Testis (tissue), 3 donors: ENCODE results near the gene SMIM29. TPM values are rescaled to one million over a fixed set of nuclear protein-coding genes. Genes with fewer than 3 reads are reported as not detected.

ENCODE experiments used
- DNase-seq: peaks from one replicate; pipeline ENCODE4 v3.0.0-alpha.2; 2019
- H3K27ac ChIP-seq, 2 donors: fragments of 200-600 bp; sonication (generic); one replicate each; pipeline ENCODE4 v1.5.1; 2019
- H3K27me3 ChIP-seq: fragments of 200-600 bp; sonication (generic); one replicate; pipeline ENCODE4 v1.5.1; 2019
- H3K36me3 ChIP-seq: fragments of 200-600 bp; sonication (generic); one replicate; pipeline ENCODE4 v1.5.1; 2017; ENCODE audit warnings: low read depth; ENCODE audit errors: missing control alignments
- H3K4me1 ChIP-seq: fragments of 200-600 bp; sonication (generic); one replicate; pipeline ENCODE4 v1.5.1; 2019
- H3K4me3 ChIP-seq, 2 donors: fragments of 200-600 bp; sonication (generic); one replicate each; pipeline ENCODE4 v1.5.1; 2017 to 2019
- H3K9me3 ChIP-seq: fragments of 200-600 bp; sonication (generic); one replicate; pipeline ENCODE4 v1.5.1; 2017
- CTCF ChIP-seq, 3 experiments: fragments of 450-650 bp in 2 of 3; fragments of 200-600 bp in 1 of 3; sonication (generic) in 1 of 3; IDR thresholded peaks; one replicate each; pipeline ENCODE4 v1.5.1; 2016 to 2019; ENCODE audit warnings: antibody characterized with exemption in 3 of 3, mild to moderate bottlenecking in 2 of 3, moderate library complexity in 1 of 3
- POLR2A ChIP-seq: fragments of 450-650 bp; IDR thresholded peaks from one replicate; pipeline ENCODE4 v1.6.1; 2017; ENCODE audit warnings: antibody characterized with exemption, mild to moderate bottlenecking, moderate library complexity
- WGBS, 2 donors: methylation state at CpG; one replicate each; pipeline ENCODE4 v1.1.5; 2018; 5-methylcytosine and 5-hydroxymethylcytosine counted together
- intact Hi-C: fragments of 100-400 bp; cut with DNase I; formaldehyde crosslinking; loops from one replicate; pipeline ENCODE4 v1.15.1; 2023; ENCODE audit warnings: low total_unique reads
- polyA plus RNA-seq: library from polyadenylated mRNA; stranded (reverse); fragments of 350-450 nt; fragmentation: Illumina TruSeq; extraction: RNeasy Lipid Tissue Mini Kit (QIAGEN cat#74804); gene quantifications from one replicate; pipeline ENCODE4 v1.2.3, GENCODE V29; 2014; ENCODE audit warnings: low read depth, low replicate concordance; ENCODE audit not compliant: insufficient read depth
- total RNA-seq, 2 donors: library from RNA; depleted of rRNA; stranded (reverse); fragments of >200 nt; gene quantifications; one replicate each; pipeline ENCODE4 v1.2.3, GENCODE V29; 2016

SMIM29 gene
- total and polyA plus RNA-seq, 3 donors from 2014 or later = 19.3 to 35.8 (median 27.6) TPM

GRCh38 chr6:34230653-34231371 is 18.0 kb downstream of the SMIM29 start:
- Histone ChIP-seq H3K36me3 (no peaks in the 10 kb centered on the region), H3K27ac (no peak overlapping the region), H3K27me3 (no peaks in the 10 kb centered on the region), H3K4me1 (no peaks in the 10 kb centered on the region), H3K4me3 (no peak overlapping the region), H3K9me3 (no peaks in the 10 kb centered on the region)
- TF ChIP-seq CTCF (IDR thresholded peaks at IDR 0.05) (no peak), POLR2A (no peak)
- intact Hi-C loops = no loop called here
- WGBS, 2 donors = 81 to 88% methylated on average over 5 of the region's 5 CpGs
- no peak for DNase-seq

- 90 to 93% methylated on average over 8 of the region's 8 CpGs for WGBS, 2 donors
- no peaks in the 10 kb centered on the region for H3K27me3 ChIP-seq
- no peaks in the 10 kb centered on the region for H3K9me3 ChIP-seq
- intact Hi-C loops = no loop called here
- DNase-seq = no peak
- no peak for TF ChIP-seq POLR2A
- no peak for TF ChIP-seq CTCF (IDR thresholded peaks at IDR 0.05)
- no peaks in the 10 kb centered on the region for H3K36me3 ChIP-seq
- H3K27ac ChIP-seq = no peak overlapping the region
- no peak overlapping the region for H3K4me3 ChIP-seq
- H3K4me1 ChIP-seq = no peaks in the 10 kb centered on the region
These were observed 18.9 kb downstream of the SMIM29 start for GRCh38 chr6:34229877-34230276.

GRCh38 chr6:34227761-34228421 is 20.9 kb downstream of the SMIM29 start:
- H3K9me3 ChIP-seq = no peaks in the 10 kb centered on the region
- 90 to 91% methylated on average over 9 to 16 of the region's 16 CpGs for WGBS, 2 donors
- H3K4me3 ChIP-seq = no peak overlapping the region
- no peak for DNase-seq
- intact Hi-C loops = no loop called here
- H3K4me1 ChIP-seq = peaks cover 8% of the 10 kb centered on the region
- H3K27me3 ChIP-seq = no peaks in the 10 kb centered on the region
- H3K27ac ChIP-seq = no peak overlapping the region
- no peaks in the 10 kb centered on the region for H3K36me3 ChIP-seq
- TF ChIP-seq CTCF (IDR thresholded peaks at IDR 0.05) (no peak), POLR2A (no peak)

- intact Hi-C loops = no loop called here
- TF ChIP-seq POLR2A (no peak), CTCF (IDR thresholded peaks at IDR 0.05) (no peak)
- 86 to 92% methylated on average over 12 to 15 of the region's 15 CpGs for WGBS, 2 donors
- Histone ChIP-seq H3K9me3 (no peaks in the 10 kb centered on the region), H3K27me3 (no peaks in the 10 kb centered on the region), H3K36me3 (no peaks in the 10 kb centered on the region), H3K27ac (no peak overlapping the region), H3K4me3 (no peak overlapping the region), H3K4me1 (peaks cover 9% of the 10 kb centered on the region)
- no peak for DNase-seq
These were observed 21.8 kb downstream of the SMIM29 start for GRCh38 chr6:34226731-34227586.
